Measurements from ENCODE around the gene PGAM5.
"Not testable (repeated sequence)": the region's sequence is repeated elsewhere in the genome, so short reads cannot be mapped to it uniquely, and the experiment has no call there.

The PGAM5 gene

GRCh38 chr12:132723015-132723763 lies 12.5 kb downstream of the PGAM5 start:
- DNase-seq: no peak

GRCh38 chr12:132723764-132724140 lies 13.1 kb downstream of the PGAM5 start:
- no peak for DNase-seq

DNA sequence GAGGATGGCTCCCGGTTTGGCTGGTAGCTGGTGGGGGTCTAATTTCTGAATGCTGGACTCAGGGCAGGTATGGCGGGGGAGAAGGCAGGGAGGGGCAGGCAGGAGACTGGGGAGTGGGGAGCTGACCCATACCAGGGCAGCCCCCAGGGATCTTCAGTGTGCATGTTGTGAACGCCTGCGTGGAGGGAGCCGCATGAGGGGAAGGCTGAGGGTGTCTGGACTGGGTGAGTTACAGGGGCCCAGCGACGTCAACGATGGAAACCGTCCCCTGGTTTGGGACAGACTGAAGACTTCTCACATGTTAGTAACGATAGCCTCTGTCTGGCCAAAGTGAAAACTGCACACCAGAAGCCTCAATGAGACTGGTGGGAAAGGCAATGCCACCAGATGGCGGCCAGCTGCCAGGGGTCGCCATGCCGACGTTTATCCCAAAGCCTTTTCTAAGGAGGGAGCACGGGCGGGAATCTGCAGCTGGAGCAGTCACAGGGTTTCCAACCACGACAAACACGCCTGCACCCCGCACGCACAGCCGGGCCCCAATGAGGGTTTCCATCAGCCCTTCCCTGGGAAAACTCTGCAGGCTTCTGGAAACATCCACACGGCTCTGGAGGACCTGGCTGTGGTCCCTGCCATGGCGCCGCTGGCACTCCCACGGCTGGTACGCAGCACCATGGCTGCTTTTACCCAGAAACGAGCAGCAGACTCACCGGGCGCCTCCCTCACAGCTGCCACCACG lies 14.0 kb downstream of the PGAM5 start:
- DNase-seq: no peak

DNA sequence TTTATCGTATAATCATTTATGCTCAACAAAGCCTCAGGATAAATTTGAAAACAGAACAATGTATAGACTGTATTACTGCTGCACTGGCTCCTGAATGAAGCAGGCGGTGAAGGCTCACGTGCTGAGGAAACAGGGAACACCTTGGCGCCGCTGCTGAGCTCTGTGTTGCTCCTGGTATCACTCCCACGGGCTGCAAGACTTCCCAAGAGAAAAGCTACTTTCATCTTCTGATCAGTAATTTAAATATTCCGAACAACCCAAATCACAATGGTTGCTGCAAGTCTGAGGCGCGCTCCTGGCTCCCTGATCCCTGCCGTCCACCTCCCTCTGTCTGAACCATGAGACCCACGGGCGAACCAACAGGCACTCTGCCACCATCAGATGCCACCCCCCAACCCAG lies 15.7 kb downstream of the PGAM5 start:
- no peak for DNase-seq

DNA sequence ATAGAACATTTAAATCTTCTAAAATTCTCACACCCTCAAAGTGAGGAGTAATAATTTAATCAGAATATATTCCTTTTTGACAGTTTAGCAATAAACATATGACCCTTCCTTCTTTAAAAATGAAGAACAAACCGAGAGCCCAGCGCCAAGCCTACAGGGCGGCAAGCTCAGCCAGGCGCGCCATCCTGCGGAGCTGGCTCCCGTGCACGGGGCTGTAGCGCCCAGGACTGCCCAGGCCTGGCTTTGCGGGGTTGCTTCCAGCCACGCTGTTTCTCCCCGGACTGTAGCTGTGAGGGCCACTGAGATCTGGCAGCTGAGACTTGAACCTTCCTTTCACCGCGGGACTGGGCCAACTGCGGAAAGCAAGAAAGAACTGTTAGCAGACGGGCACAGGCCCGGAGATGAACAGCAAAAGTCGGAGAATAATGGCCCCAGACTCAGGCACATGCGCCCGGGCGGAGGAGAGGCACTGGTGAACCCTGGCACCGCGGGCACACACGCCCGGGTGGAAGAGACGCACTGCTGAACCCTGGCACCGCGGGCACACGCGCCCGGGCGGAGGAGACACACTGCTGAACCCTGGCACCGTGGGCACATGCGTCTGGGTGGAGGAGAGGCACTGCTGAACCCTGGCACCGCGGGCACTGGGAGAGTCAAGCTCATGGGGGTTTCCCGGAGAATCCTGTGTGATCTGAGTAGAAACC lies 16.6 kb downstream of the PGAM5 start:
- DNase-seq: no peak

DNA sequence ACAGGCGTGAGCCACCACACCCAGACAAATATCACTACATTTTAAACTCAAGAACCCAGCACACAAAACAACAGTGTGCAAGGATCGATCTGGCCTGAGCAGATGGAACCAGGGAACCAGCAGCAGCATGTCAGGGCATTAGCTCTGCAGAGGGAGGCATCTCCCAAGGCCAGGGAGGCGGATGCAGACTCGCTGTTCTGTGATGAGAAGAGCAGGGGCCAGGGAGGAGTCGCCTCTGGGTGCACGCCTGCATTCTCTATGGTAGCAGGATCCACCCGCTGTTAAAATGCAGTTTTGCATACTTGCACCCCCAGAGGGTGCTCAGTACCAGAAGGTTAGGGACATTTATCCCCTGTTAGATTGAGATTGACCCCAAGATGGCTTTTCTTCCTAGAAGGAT lies 17.9 kb downstream of the PGAM5 start:
- DNase-seq: no peak

GRCh38 chr12:132729541-132730320 lies 19.1 kb downstream of the PGAM5 start:
- no peak for DNase-seq

DNA sequence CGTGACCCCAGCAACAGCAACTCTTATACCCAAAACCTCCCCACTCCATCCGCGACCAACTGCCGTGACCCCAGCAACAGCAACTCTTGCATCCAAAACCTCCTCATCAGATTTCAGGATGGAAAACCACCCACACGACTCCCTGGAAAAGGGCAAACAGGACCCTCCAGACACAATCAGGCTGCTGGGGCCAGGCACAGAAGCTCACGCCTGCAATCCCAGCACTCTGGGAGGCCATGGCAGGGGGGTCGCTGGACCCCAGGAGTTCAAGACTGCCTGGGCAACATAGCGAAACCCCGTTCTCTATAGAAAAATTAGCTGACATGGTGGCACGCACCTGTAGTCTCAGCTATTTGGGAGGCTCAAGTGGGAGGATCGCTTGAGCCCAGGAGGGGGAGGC lies 19.7 kb downstream of the PGAM5 start:
- no peak for DNase-seq

DNA sequence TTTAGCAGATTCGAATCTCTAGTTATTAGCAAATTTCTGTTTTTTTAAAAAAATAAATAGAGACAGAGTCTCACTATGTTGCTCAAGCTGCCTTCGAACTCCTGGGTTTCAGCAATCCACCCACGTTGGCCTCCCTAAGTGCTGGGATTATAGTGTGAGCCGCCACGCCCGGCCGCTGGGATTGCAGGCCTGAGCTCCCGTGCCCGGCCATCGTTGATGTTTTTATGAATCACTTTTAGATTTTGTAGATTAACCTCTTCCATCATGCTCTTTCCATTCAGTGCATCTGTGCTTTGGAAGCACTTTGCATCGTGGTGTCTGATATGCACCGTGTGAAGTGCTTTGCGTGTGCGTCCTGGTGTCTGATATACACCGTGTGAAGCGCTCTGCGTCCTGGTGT lies 20.9 kb downstream of the PGAM5 start:
- DNase-seq: no peak

- no peak for DNase-seq
Measured at GRCh38 chr12:132734206-132734605, 23.6 kb downstream of the PGAM5 start.

GRCh38 chr12:132735496-132735895 lies 24.9 kb downstream of the PGAM5 start:
- DNase-seq: no peak

DNA sequence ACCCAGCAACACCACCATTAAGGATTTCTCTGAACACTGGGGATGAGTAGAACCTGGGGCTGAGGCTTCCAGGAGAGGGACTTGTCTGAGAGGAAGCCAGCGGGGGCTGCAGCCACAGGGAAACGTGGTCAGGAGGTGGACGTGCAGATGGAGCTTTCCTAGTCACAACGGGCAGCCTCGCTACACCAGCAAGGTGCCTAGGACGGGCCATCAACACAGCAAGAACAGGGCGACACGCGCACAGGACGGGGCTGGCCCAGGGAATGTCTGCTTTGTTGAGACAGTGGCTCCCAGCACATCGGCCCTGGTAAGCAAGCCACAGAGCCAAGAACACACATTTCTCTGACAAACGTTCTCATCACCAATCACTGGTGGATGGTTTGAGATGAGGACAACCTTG lies 25.7 kb downstream of the PGAM5 start:
- DNase-seq: no peak

- no peak for DNase-seq
Measured at GRCh38 chr12:132736913-132737312, 26.3 kb downstream of the PGAM5 start.

DNA sequence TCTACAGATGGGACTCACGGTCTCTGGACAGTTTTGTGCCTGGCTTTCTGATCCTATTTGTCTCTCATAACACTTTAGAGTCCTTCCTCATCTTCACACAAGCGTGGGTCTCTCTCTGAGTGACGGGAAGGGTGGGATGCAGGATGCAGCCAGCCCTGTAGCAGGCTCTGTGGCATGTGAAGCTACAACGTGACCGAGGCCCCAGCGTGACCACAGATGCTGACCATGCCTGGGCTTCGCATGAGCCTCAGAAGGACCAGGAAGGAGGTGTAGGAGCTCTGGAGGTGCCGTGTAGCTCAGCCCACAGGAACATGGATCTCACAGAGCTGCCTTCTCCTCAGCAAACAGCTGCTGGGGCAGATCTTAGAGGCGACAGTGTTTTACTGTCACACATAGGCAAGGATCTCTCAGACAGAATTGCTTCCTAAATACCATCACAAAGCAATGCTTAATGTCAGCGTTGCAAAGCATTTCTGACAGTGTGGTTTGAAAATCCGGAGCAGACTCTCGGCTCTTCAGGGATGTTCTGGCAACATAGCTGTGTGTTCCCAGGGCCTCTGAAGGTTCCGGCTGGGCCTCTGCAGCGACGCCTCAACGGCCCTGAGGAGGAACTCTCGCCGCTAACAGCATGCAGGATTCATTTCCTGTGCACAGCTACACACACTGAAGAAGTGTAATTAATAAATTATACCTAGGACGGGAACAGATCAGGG lies 29.1 kb downstream of the PGAM5 start:
- no peak for DNase-seq

DNA sequence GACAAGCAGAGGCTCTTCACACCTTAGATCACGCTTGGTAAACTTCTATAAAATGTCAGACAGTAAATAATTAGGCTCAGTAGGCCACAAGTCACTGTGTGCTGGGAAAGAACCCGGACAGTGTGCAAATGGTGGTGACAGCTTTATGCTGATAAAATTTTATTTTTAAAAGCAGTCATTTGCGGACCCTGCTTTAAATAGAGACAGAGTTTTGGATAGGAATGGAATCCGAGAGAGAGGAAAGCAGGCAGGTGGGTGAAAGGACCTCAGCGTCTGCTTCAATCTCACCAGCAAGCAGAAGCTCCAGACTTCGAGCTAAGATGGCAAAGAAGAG lies 29.6 kb downstream of the PGAM5 start:
- DNase-seq: no peak

DNA sequence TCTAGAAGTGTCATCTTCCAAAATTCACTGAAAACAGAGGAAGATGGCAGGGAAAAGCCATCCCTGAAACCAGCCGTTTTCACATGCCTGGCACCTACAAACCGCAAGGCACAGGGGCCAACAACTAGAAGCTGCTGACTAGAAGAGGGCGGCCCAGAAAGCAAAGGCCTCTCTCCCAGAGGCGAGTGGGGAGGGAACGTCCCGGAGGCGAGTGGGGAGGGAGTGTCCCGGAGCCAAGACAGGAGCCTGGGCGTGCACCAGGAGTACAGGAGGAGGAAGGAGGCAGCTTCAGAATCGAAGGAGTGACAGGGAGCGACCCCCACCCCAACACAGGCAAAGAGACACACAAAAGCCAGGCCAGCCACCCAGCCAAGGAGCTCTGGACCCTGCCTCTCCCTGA lies 30.0 kb downstream of the PGAM5 start:
- no peak for DNase-seq

DNA sequence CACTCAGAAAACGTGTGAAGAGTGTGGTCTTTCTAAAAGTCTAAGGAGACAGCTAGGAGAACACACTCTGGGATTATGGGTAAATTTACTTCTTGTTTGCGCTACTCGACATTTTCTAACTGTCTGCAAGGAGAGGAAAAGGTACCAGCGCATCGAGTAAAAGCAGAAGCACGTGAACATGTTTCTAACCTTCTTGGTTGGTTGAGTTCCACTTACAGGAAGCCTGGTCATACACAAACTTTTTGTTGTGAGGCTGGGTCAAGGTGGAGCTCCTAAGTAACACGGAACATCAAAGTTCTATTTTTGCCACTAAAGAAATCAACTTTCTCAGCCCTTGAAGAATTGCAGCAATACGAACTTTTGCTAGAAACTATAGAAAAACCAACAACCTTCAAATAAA lies 31.0 kb downstream of the PGAM5 start:
- no peak for DNase-seq

DNA sequence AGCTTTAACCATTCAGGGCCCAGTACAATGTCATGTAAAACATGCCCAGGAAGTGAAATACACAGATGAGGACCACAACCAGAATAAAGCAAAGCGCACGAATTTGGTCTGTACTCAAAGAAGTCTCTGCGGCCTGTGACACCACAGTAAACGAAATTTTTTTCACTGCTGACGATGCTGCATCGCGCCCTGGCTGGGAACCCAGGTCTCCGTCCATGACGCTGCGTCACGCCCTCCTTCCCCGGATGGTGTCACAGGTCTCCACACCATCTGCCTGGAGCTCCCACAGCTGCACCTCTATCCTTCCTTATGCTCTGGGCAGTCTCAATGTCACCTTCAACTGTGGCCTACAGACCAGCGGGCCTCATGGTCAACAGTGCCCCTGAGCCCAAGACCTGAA lies 33.2 kb downstream of the PGAM5 start:
- DNase-seq: no peak

DNA sequence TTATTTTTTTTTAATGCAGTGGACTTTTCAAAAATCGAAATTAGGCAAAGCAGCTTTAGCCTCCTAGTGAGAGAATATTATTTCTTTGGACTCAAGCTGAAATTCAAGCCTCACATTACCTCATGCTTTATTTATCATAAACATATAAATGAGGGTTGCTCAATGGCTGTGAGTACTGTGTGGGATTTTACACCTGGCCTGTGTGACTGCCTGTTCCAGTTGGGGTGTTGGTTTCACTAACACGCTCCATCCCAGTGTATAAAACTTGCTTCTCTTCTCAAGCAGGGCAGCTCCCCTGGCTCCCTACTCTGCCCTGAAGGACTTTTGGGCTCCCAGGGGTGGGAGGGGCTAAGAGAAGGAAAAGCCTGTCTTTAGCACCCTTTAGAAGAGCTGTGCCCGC lies 36.0 kb downstream of the PGAM5 start:
- DNase-seq: no peak

DNA sequence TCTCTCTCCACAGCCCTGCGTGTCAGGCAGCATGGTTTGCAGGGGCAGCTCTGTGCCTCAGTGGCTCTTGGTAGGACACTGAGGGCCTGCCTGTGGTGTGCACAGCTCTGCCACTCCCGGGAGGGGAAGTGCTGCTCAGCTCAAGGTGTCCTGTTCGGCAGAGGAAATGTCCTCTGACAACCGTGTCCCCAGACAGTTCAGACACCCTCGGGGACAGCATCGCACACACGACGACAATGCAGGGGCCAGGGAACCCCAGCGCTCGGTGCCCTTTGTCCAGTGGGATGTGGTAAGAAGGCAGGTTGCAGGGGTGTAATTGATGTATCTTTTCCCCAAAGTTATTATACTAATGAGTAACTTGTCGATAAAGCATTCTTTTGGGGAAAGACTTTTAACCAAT lies 36.8 kb downstream of the PGAM5 start:
- no peak for DNase-seq

DNA sequence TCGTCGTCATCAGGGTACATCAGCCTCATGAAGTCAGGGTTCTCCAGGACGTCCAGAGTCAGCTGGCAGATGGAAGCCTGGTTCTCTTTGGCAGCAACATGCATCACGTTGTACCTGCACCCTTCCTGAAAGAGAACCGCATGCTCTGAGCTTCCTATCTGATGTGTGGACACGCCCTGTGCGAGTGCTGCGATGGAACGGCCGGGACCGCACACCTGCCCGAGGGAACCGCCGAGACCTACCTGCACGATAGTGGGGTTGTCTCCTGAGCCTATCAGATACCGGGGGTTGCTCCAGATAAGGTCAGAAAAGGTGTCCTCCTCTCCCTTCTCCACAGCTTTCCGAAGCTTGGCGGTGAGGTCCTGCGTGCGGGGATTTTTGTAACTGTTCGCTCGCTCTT lies 37.3 kb downstream of the PGAM5 start:
- DNase-seq: no peak

DNA sequence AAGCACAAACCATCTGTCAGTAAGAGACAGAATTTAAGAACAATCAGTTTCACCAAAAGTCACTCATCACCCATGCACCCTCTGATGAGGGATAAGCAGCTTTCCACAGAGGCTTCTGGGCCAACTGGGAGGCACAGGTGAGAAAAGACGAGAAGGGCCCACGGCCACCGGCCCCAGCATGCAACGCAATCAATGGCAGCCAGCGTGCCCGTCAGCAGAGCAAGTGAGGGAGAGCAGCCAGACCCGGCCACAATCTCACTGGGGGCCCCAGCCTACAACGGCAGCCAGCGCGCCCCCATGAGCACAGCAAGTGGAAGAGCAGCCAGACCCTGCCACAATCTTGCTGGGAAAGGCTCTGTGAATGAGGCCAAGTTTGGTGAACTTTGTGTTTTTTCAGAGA lies 37.7 kb downstream of the PGAM5 start:
- no peak for DNase-seq

DNA sequence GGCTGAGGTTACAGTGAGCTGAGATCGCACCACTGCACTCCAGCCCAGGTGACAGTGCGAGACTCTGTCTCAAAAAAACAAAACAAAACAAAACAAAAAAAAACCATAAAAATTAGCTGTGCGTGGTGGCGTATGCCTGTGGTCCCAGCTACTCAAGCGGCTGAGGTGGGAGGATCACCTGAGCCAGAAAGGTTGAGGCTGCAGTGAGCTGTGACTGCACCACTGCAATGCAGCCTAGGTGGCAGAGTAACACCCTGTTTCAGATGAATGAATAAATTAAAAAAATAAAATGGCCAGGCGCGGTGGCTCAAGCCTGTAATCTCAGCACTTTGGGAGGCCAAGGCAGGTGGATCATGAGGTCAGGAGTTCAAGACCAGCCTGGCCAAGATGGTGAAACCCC lies 43.0 kb downstream of the PGAM5 start:
- not testable (repeated sequence) for DNase-seq

Data from KG1 (cell line).